ENCODE results near the gene ZNF813.

ZNF813 gene

GRCh38 chr19:53530622-53531021, 63.1 kb downstream of the ZNF813 start:
- no peak for TF ChIP-seq CTCF (IDR thresholded peaks at IDR 0.05; ENCODE audit: extremely low read depth, missing control alignments)
- DNase-seq (ENCODE audit: low spot score): no peak

GRCh38 chr19:53531457-53531856, 63.9 kb downstream of the ZNF813 start:
- DNase-seq (ENCODE audit: low spot score): no peak
- TF ChIP-seq CTCF (IDR thresholded peaks at IDR 0.05; ENCODE audit: extremely low read depth, missing control alignments): no peak

- no peak for DNase-seq (ENCODE audit: low spot score)
- TF ChIP-seq CTCF (IDR thresholded peaks at IDR 0.05; ENCODE audit: extremely low read depth, missing control alignments): no peak
Observed at GRCh38 chr19:53532362-53532761, 64.8 kb downstream of the ZNF813 start.

GRCh38 chr19:53536225-53536548, 68.7 kb downstream of the ZNF813 start:
- no peak for DNase-seq (ENCODE audit: low spot score)
- no peak for TF ChIP-seq CTCF (IDR thresholded peaks at IDR 0.05; ENCODE audit: extremely low read depth, missing control alignments)

GRCh38 chr19:53537121-53537520, 69.6 kb downstream of the ZNF813 start:
- no peak for TF ChIP-seq CTCF (IDR thresholded peaks at IDR 0.05; ENCODE audit: extremely low read depth, missing control alignments)
- DNase-seq (ENCODE audit: low spot score): no peak

GRCh38 chr19:53537521-53538377, 70.2 kb downstream of the ZNF813 start, which contains the start of gene ZNF331:
Gene ZNF331 (plus strand): TSS chr19:53538145. CDS start chr19:53569377, 31,232 bp downstream.
- TF ChIP-seq CTCF (IDR thresholded peaks at IDR 0.05; ENCODE audit: extremely low read depth, missing control alignments): peak; percentile 22
- DNase-seq (ENCODE audit: low spot score): peak; percentile 81

- no peak for DNase-seq (ENCODE audit: low spot score)
- no peak for TF ChIP-seq CTCF (IDR thresholded peaks at IDR 0.05; ENCODE audit: extremely low read depth, missing control alignments)
Observed at GRCh38 chr19:53538378-53539109, 71.0 kb downstream of the ZNF813 start.

All from GM20000 (cell line).